ENCODE data around the gene COG3. TPM values are rescaled to one million over a fixed set of nuclear protein-coding genes. Genes with fewer than 3 reads are reported as not detected.

The COG3 gene
- total RNA-seq, 4 donors from 2014 or later, result 10.4 to 20.3 (median 17.8) TPM

- DNase-seq (no peak), ATAC-seq (no peak)
- H3K27ac ChIP-seq, result no peak overlapping the region
- H3K4me3 ChIP-seq, result no peak overlapping the region
- intact Hi-C loops (cut with DNase I; ENCODE audit: low total_unique reads) (no loop called here), in situ Hi-C loops (cut with MboI; ENCODE audit: low sequenced_read_pairs in 4 of 4) (no loop called here)
- no peaks in the 10 kb centered on the region for H3K9me3 ChIP-seq
- TF ChIP-seq POLR2A (IDR thresholded peaks at IDR 0.05) (no peak), CTCF (IDR thresholded peaks at IDR 0.05 in 4 of 5, conservative IDR thresholded peaks at IDR 0.05 in 1 of 5) (no peak)
- peaks cover 7 to 9% of the 10 kb centered on the region in 2 donors for H3K4me1 ChIP-seq
- no peaks in the 10 kb centered on the region for H3K36me3 ChIP-seq
- no peaks in the 10 kb centered on the region for H3K27me3 ChIP-seq
Measured at GRCh38 chr13:45446181-45446580, 18.6 kb upstream of the COG3 start.

- in situ Hi-C loops (cut with MboI; ENCODE audit: low sequenced_read_pairs in 4 of 4), result no loop called here
- no peak for ATAC-seq
Measured at GRCh38 chr13:45447050-45447661, 17.6 kb upstream of the COG3 start.

GRCh38 chr13:45448965-45449559, 15.7 kb upstream of the COG3 start:
- no peaks in the 10 kb centered on the region for H3K36me3 ChIP-seq
- DNase-seq, result no peak
- in situ Hi-C loops (cut with MboI; ENCODE audit: low sequenced_read_pairs in 4 of 4), result no loop called here
- H3K4me1 ChIP-seq, result no peaks in the 10 kb centered on the region
- TF ChIP-seq CTCF (IDR thresholded peaks at IDR 0.05 in 4 of 5, conservative IDR thresholded peaks at IDR 0.05 in 1 of 5) (no peak), POLR2A (IDR thresholded peaks at IDR 0.05) (no peak)
- no peaks in the 10 kb centered on the region for H3K27me3 ChIP-seq
- intact Hi-C loops (cut with DNase I; ENCODE audit: low total_unique reads), result no loop called here
- H3K4me3 ChIP-seq, result no peak overlapping the region
- no peak for ATAC-seq
- H3K27ac ChIP-seq, result no peak overlapping the region
- no peaks in the 10 kb centered on the region for H3K9me3 ChIP-seq

More at GRCh38 chr13:45447050-45447661, 17.6 kb upstream of the COG3 start:
- Histone ChIP-seq H3K4me1 (no peaks in the 10 kb centered on the region), H3K4me3 (no peak overlapping the region), H3K36me3 (no peaks in the 10 kb centered on the region), H3K9me3 (no peaks in the 10 kb centered on the region), H3K27me3 (no peaks in the 10 kb centered on the region), H3K27ac (no peak overlapping the region)
- intact Hi-C loops (cut with DNase I; ENCODE audit: low total_unique reads), result no loop called here
- DNase-seq, result no peak
- TF ChIP-seq CTCF (IDR thresholded peaks at IDR 0.05 in 4 of 5, conservative IDR thresholded peaks at IDR 0.05 in 1 of 5) (no peak), POLR2A (IDR thresholded peaks at IDR 0.05) (no peak)

- in situ Hi-C loops (cut with MboI; ENCODE audit: low sequenced_read_pairs in 4 of 4) (no loop called here), intact Hi-C loops (cut with DNase I; ENCODE audit: low total_unique reads) (no loop called here)
- H3K4me1 ChIP-seq, result no peaks in the 10 kb centered on the region
- no peak for ATAC-seq
- H3K4me3 ChIP-seq, result no peak overlapping the region
- TF ChIP-seq POLR2A (IDR thresholded peaks at IDR 0.05) (no peak), CTCF (IDR thresholded peaks at IDR 0.05 in 4 of 5, conservative IDR thresholded peaks at IDR 0.05 in 1 of 5) (no peak)
- no peaks in the 10 kb centered on the region for H3K27me3 ChIP-seq
- H3K9me3 ChIP-seq, result no peaks in the 10 kb centered on the region
- H3K27ac ChIP-seq, result no peak overlapping the region
- H3K36me3 ChIP-seq, result no peaks in the 10 kb centered on the region
- no peak for DNase-seq
Measured at GRCh38 chr13:45451282-45451681, 13.5 kb upstream of the COG3 start.

Data from gastrocnemius medialis (tissue), 4 donors.